Keratinocyte (primary cell): ENCODE measurements around the gene CNFN. TPM values are rescaled to one million over a fixed set of nuclear protein-coding genes. Genes with fewer than 3 reads are reported as not detected.

ENCODE experiments used
- DNase-seq: peaks from one replicate; pipeline ENCODE4 v3.0.0-alpha.2; 2011; ENCODE audit warnings: low read depth, missing footprints, low spot score
- FAIRE-seq: peaks from 2 replicates; lab custom pipeline; 2011; peaks lifted over from hg19 to GRCh38; lab: Jason Lieb, UNC
- H2AFZ ChIP-seq: 2 replicates; pipeline ENCODE4 v1.6.0; 2012; ENCODE audit warnings: low read length, control low read depth, inconsistent platforms; ENCODE audit not compliant: control insufficient read depth
- H3K27ac ChIP-seq: 2 replicates; pipeline ENCODE4 v1.5.1; 2011; ENCODE audit warnings: low read length; ENCODE audit not compliant: control insufficient read depth, insufficient read depth
- H3K27me3 ChIP-seq: 3 replicates; pipeline ENCODE4 v1.6.0; 2011; ENCODE audit warnings: low read length; ENCODE audit not compliant: control insufficient read depth, insufficient read depth; ENCODE audit errors: extremely low read depth
- H3K36me3 ChIP-seq, 2 experiments: 2 replicates in 1 of 2; 3 replicates in 1 of 2; pipeline ENCODE4 v1.5.1; 2011; ENCODE audit warnings: low read length in 2 of 2, mild to moderate bottlenecking in 1 of 2; ENCODE audit not compliant: control insufficient read depth in 2 of 2, insufficient read depth in 2 of 2; ENCODE audit errors: extremely low read depth in 1 of 2
- H3K4me1 ChIP-seq: 3 replicates; pipeline ENCODE4 v1.5.1; 2011; ENCODE audit warnings: low read length; ENCODE audit not compliant: control insufficient read depth, insufficient read depth; ENCODE audit errors: extremely low read depth
- H3K4me2 ChIP-seq: 3 replicates; pipeline ENCODE4 v1.6.0; 2011; ENCODE audit warnings: low read depth, low read length; ENCODE audit not compliant: control insufficient read depth, insufficient read depth; ENCODE audit errors: extremely low read depth
- H3K4me3 ChIP-seq, 3 experiments: fragments of 200-600 bp in 1 of 3; sonication (generic) in 1 of 3; 2 replicates in 2 of 3; 3 replicates in 1 of 3; pipeline ENCODE4 v1.5.1; 2011 to 2016; ENCODE audit warnings: low read length in 3 of 3, mild to moderate bottlenecking in 3 of 3, control low read depth in 2 of 3, inconsistent platforms in 1 of 3, low read depth in 1 of 3, mixed read lengths in 1 of 3, mixed run types in 1 of 3, moderate library complexity in 1 of 3; ENCODE audit not compliant: control insufficient read depth in 2 of 3, insufficient read depth in 2 of 3; ENCODE audit errors: extremely low read depth in 1 of 3
- H3K79me2 ChIP-seq: 2 replicates; pipeline ENCODE4 v1.6.0; 2012; ENCODE audit warnings: low read length; ENCODE audit not compliant: control insufficient read depth, insufficient read depth
- H3K9ac ChIP-seq: 3 replicates; pipeline ENCODE4 v1.6.0; 2011; ENCODE audit warnings: low read length; ENCODE audit not compliant: control insufficient read depth, insufficient read depth; ENCODE audit errors: extremely low read depth
- H3K9me1 ChIP-seq: 3 replicates; pipeline ENCODE4 v1.6.0; 2011; ENCODE audit warnings: low read length; ENCODE audit not compliant: control insufficient read depth, insufficient read depth; ENCODE audit errors: extremely low read depth
- H3K9me3 ChIP-seq: 2 replicates; pipeline ENCODE4 v1.5.1; 2012; ENCODE audit warnings: low read depth, low read length; ENCODE audit not compliant: control insufficient read depth
- H4K20me1 ChIP-seq: 3 replicates; pipeline ENCODE4 v1.6.0; 2011; ENCODE audit warnings: low read length; ENCODE audit not compliant: control insufficient read depth, insufficient read depth; ENCODE audit errors: extremely low read depth
- CTCF ChIP-seq, 3 experiments: IDR thresholded peaks in 1 of 3; conservative IDR thresholded peaks in 1 of 3; optimal IDR thresholded peaks in 1 of 3; 2 replicates in 2 of 3; 3 replicates in 1 of 3; pipeline versions ENCODE3 to v1.5.1; 2011; ENCODE audit warnings: low read length in 3 of 3, mild to moderate bottlenecking in 3 of 3, moderate library complexity in 2 of 3, control low read depth in 1 of 3, inconsistent platforms in 1 of 3; ENCODE audit not compliant: insufficient read depth in 2 of 3; ENCODE audit errors: extremely low read depth in 1 of 3
- EZH2 ChIP-seq: IDR thresholded peaks from one replicate; pipeline ENCODE4 v1.6.1; 2012; ENCODE audit warnings: inconsistent platforms, mild to moderate bottlenecking, low read length, moderate library complexity
- dilution Hi-C: fragments of 300-500 bp; cut with MboI; formaldehyde crosslinking; loops from one replicate; pipeline ENCODE4 v1.7.0; 2020; ENCODE audit warnings: low sequenced_read_pairs; ENCODE audit not compliant: extremely low pct_ligation_motif_present
- polyA plus RNA-seq, 5 experiments: library from polyadenylated mRNA; depleted of rRNA in 3 of 5; stranded (reverse) in 3 of 5; stranded (forward) in 1 of 5; unstranded in 1 of 5; fragments of >200 nt; gene quantifications; 1 replicate in 1 of 5; 2 replicates in 3 of 5; 3 replicates in 1 of 5; pipeline versions ENCODE4 v1.2.1 to v1.2.3, GENCODE V29; 2011 to 2012; ENCODE audit warnings: missing spikeins in 2 of 5, low read depth in 1 of 5, low replicate concordance in 1 of 5

The CNFN gene
- polyA plus RNA-seq, 1 donor (not counting 4 experiments of a cell fraction or from before 2014, with no cell fraction given) = 3.0 TPM

- Histone ChIP-seq H3K4me3 (no peak within 1 kb of the TSS), H4K20me1 (no peaks in the 10 kb centered on the region), H3K79me2 (no peaks in the 10 kb centered on the region), H3K27me3 (no peaks in the 10 kb centered on the region), H3K36me3 (no peaks in the 10 kb centered on the region), H2AFZ (no peak within 1 kb of the TSS), H3K4me1 (peaks cover 7% of the 10 kb centered on the region), H3K27ac (no peak within 1 kb of the TSS), H3K9me1 (no peaks in the 10 kb centered on the region), H3K9ac (no peak within 1 kb of the TSS), H3K9me3 (no peaks in the 10 kb centered on the region), H3K4me2 (no peak within 1 kb of the TSS)
- no peak for DNase-seq
- TF ChIP-seq CTCF (optimal IDR thresholded peaks at IDR 0.05 in 1 of 3, IDR thresholded peaks at IDR 0.05 in 1 of 3, conservative IDR thresholded peaks at IDR 0.05 in 1 of 3; ENCODE audit: extremely low read depth in 1 of 3, insufficient read depth in 2 of 3, low read length in 3 of 3) (no peak), EZH2 (no peak)
- dilution Hi-C loops = loop anchor here (25.0 kb wide), 1 partner anchor 160 kb away; the partner anchor contains the start of gene CEACAM8
- FAIRE-seq = no peak
Measured at GRCh38 chr19:42427313-42427712, 37.2 kb upstream of the CNFN start, which contains the start of gene LIPE. TSS of gene LIPE (minus strand) at chr19:42427388. CDS start at chr19:42427149, 239 bp downstream.

- Histone ChIP-seq H3K4me1 (peaks cover 14% of the 10 kb centered on the region), H3K9ac (no peak overlapping the region), H3K36me3 (no peaks in the 10 kb centered on the region), H3K27me3 (no peaks in the 10 kb centered on the region), H4K20me1 (no peaks in the 10 kb centered on the region), H3K79me2 (no peaks in the 10 kb centered on the region), H3K9me3 (no peaks in the 10 kb centered on the region), H3K27ac (no peak overlapping the region), H3K4me3 (no peak overlapping the region), H3K4me2 (no peak overlapping the region), H3K9me1 (no peaks in the 10 kb centered on the region), H2AFZ (no peak overlapping the region)
- TF ChIP-seq EZH2 (no peak), CTCF (optimal IDR thresholded peaks at IDR 0.05 in 1 of 3, IDR thresholded peaks at IDR 0.05 in 1 of 3, conservative IDR thresholded peaks at IDR 0.05 in 1 of 3; ENCODE audit: extremely low read depth in 1 of 3, insufficient read depth in 2 of 3, low read length in 3 of 3) (no peak)
- dilution Hi-C loops = loop anchor here (25.0 kb wide), 1 partner anchor 161 kb away; the partner anchor contains the start of gene CEACAM8
- FAIRE-seq (no peak), DNase-seq (no peak)
Measured at GRCh38 chr19:42426643-42427042, 36.5 kb upstream of the CNFN start.
